ENCODE measurements around the gene ERAP2.

The ERAP2 gene

GRCh38 chr5:96952118-96952750, 75.9 kb downstream of the ERAP2 start:
- no peak for TF ChIP-seq CTCF (IDR thresholded peaks at IDR 0.05; ENCODE audit: borderline replicate concordance, insufficient read depth, low read depth, low read length)
- no peak overlapping the region for H3K4me3 ChIP-seq (ENCODE audit: low read depth, low read length)

- TF ChIP-seq CTCF (IDR thresholded peaks at IDR 0.05; ENCODE audit: borderline replicate concordance, insufficient read depth, low read depth, low read length) = no peak
Observed at GRCh38 chr5:96952974-96953730, 76.9 kb downstream of the ERAP2 start.

GRCh38 chr5:96957254-96958049, 81.2 kb downstream of the ERAP2 start:
- TF ChIP-seq CTCF (IDR thresholded peaks at IDR 0.05; ENCODE audit: borderline replicate concordance, insufficient read depth, low read depth, low read length) = no peak
- peak overlapping the region; percentile 18 for H3K4me3 ChIP-seq (ENCODE audit: low read depth, low read length)

More at GRCh38 chr5:96952974-96953730, 76.9 kb downstream of the ERAP2 start:
- H3K4me3 ChIP-seq (ENCODE audit: low read depth, low read length) = no peak overlapping the region

- no peak for TF ChIP-seq CTCF (IDR thresholded peaks at IDR 0.05; ENCODE audit: borderline replicate concordance, insufficient read depth, low read depth, low read length)
- H3K4me3 ChIP-seq (ENCODE audit: low read depth, low read length) = peak overlapping the region; percentile 42
Observed at GRCh38 chr5:96958977-96959376, 82.7 kb downstream of the ERAP2 start.

GRCh38 chr5:96961053-96961452, 84.8 kb downstream of the ERAP2 start:
- H3K4me3 ChIP-seq (ENCODE audit: low read depth, low read length) = no peak overlapping the region

GRCh38 chr5:96962540-96962991, 86.3 kb downstream of the ERAP2 start:
- TF ChIP-seq CTCF (IDR thresholded peaks at IDR 0.05; ENCODE audit: borderline replicate concordance, insufficient read depth, low read depth, low read length) = no peak
- no peak overlapping the region for H3K4me3 ChIP-seq (ENCODE audit: low read depth, low read length)

More at GRCh38 chr5:96961053-96961452, 84.8 kb downstream of the ERAP2 start:
- no peak for TF ChIP-seq CTCF (IDR thresholded peaks at IDR 0.05; ENCODE audit: borderline replicate concordance, insufficient read depth, low read depth, low read length)

Measured in GM12875 (cell line).